NCI-H2196 treated with DMSO at 0.1 percent for 48 hours (cell line): ENCODE data around the gene TGFBR3L.

ENCODE experiments used
- DNase-seq: peaks from one replicate; lab custom pipeline; 2025; ENCODE audit not compliant: unreplicated experiment; lab: John Stamatoyannopoulos, UW

Gene TGFBR3L

GRCh38 chr19:7914598-7915045 is at the start of gene TGFBR3L:
Gene TGFBR3L (plus strand): TSS chr19:7914830.
- DNase-seq, result no peak

- no peak for DNase-seq
Observed at GRCh38 chr19:7865262-7865911, 49.2 kb upstream of the TGFBR3L start.

GRCh38 chr19:7866399-7867091 is 48.1 kb upstream of the TGFBR3L start:
- no peak for DNase-seq

GRCh38 chr19:7867092-7867844 is 47.4 kb upstream of the TGFBR3L start:
- DNase-seq, result no peak

GRCh38 chr19:7868326-7868670 is 46.3 kb upstream of the TGFBR3L start:
- DNase-seq, result no peak

GRCh38 chr19:7868671-7869452 is 45.8 kb upstream of the TGFBR3L start:
- DNase-seq, result no peak

GRCh38 chr19:7869453-7869909 is 45.1 kb upstream of the TGFBR3L start:
- no peak for DNase-seq

- DNase-seq, result no peak
Observed at GRCh38 chr19:7869910-7870511, 44.6 kb upstream of the TGFBR3L start.

- DNase-seq, result peak; percentile 49
Observed at GRCh38 chr19:7870571-7871436, 43.8 kb upstream of the TGFBR3L start.

GRCh38 chr19:7871437-7872305 is 43.0 kb upstream of the TGFBR3L start:
- DNase-seq, result peak; percentile 96

GRCh38 chr19:7872306-7873204 is 42.1 kb upstream of the TGFBR3L start:
- DNase-seq, result no peak

- no peak for DNase-seq
Observed at GRCh38 chr19:7873304-7874075, 41.1 kb upstream of the TGFBR3L start.

- DNase-seq, result peak; percentile 80
Observed at GRCh38 chr19:7874076-7874896, 40.3 kb upstream of the TGFBR3L start, which contains the start of gene PRR36. Gene PRR36 (minus strand): TSS chr19:7874390. CDS start chr19:7873689, 701 bp downstream.

GRCh38 chr19:7874897-7875273 is 39.7 kb upstream of the TGFBR3L start:
- DNase-seq, result no peak

GRCh38 chr19:7877249-7877836 is 37.3 kb upstream of the TGFBR3L start:
- no peak for DNase-seq
